Activated CD8-positive, alpha-beta memory T cell treated with anti-CD3 and anti-CD28 coated beads for 36 hours (primary cell): ENCODE measurements around the gene TTC24. TPM values are rescaled to one million over a fixed set of nuclear protein-coding genes. Genes with fewer than 3 reads are reported as not detected.
"Not testable (repeated sequence)": the region's sequence is repeated elsewhere in the genome, so short reads cannot be mapped to it uniquely, and the experiment has no call there.

Experiments
- CTCF ChIA-PET: fragments of 350-600 bp; sonication (Branson Sonifier 250); formaldehyde crosslinking; loops from one replicate; lab custom pipeline; 2021; ENCODE audit warnings: antibody characterized with exemption; lab: Charles Lee
- POLR2A ChIA-PET: fragments of 350-600 bp; sonication (Branson Sonifier 250); formaldehyde crosslinking; loops from one replicate; lab custom pipeline; 2021; ENCODE audit warnings: antibody characterized with exemption; lab: Charles Lee
- total RNA-seq, 2 experiments: library from RNA; stranded (reverse); gene quantifications; one replicate each; pipeline ENCODE4 v1.2.3, GENCODE V29; 2021

TTC24 gene
- total RNA-seq, 2 experiments from 2014 or later, result 9.3 to 10.7 TPM

DNA sequence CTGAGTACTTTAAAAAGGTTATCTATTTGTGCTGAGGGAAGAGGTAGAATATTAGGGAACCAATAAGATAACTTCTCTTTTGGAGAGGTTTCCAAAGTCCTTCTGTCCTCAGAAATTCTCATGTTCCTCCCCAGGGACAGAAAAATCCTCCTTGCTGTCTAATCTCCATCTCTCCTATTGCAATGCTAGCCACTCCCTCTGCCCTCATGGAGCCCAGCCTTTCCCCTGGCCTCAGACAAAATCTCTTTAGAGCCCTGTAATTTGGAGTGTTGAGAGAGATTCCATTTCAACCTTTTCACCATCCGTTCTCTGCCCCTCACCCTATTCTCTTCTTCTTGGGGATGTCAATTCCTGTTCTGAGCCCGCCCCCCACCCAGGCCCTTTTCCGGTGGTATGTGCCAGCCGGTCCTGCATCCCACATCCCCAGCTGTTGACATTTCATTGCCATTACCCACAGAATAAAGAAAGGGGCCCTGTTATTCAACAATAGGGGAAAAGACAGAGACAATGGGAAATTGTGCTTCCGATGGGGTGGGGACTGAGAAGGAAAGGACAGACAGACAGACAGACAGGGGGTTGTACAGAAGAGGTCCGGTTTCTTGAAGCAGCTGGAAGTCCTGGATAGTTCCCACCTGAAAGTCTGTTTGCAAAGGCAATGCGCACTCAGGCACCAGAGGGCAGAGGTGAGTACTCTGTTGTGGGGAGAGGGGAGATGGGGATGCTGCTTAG lies 39.5 kb downstream of the TTC24 start, which contains the start of gene HAPLN2:
Gene HAPLN2 (plus strand): TSS at position 563 of the 729 bp plus-strand sequence. CDS start 4,076 bp downstream, outside the sequence.
- ChIA-PET POLR2A (no interaction called here), CTCF (interaction anchor here (1.6 to 1.9 kb wide), 2 partner anchors 38 to 70 kb away, joined by 5 to 7 read pairs; no protein-coding TSS in a partner anchor)

- CTCF ChIA-PET, result interaction anchor here (0.7 to 1.9 kb wide), 5 partner anchors 8 to 87 kb away, joined by 3 to 7 read pairs (median 4); partner anchors contain the start of gene CRABP2
- POLR2A ChIA-PET, result no interaction called here
These were observed 40.0 kb downstream of the TTC24 start for GRCh38 chr1:156619582-156619955.

DNA sequence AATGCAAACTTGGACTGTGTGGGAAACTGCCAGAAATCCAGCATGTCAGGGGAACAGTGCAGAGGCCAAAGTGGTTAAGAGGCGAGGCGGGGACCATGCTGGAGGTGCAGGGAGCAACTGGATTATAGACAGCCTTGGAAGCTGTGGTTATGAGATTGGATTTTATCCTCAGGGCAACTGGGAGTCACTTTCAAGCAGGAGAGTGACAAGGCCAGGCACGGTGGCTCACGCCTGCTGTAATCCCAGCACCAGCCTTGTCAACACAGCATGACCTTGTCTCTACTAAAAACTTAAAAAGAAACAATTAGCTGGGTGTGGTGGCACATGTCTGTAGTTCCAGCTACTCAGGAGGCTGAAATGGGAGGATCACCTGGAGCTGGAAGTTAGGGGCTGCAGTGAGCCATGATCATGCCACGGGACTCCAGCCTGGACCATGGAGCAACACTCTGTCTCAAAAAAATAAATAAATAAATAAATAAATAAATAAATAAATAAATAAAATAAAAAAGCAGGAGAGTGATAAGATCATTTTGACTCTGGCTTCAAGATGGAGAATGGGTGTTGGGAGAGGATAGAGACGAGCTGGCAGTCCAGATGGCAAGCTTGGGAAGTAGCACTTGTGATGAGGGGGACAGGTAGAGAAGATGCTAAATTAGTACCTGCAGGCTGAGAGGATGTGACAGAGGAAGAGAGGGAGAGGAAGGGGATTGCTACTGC lies 43.2 kb downstream of the TTC24 start:
- ChIA-PET POLR2A (no interaction called here), CTCF (interaction anchor here (0.5 to 9.3 kb wide), 6 partner anchors 20 to 237 kb away, joined by 3 to 119 read pairs (median 10); partner anchors contain the start of genes GPATCH4 and NTRK1)

DNA sequence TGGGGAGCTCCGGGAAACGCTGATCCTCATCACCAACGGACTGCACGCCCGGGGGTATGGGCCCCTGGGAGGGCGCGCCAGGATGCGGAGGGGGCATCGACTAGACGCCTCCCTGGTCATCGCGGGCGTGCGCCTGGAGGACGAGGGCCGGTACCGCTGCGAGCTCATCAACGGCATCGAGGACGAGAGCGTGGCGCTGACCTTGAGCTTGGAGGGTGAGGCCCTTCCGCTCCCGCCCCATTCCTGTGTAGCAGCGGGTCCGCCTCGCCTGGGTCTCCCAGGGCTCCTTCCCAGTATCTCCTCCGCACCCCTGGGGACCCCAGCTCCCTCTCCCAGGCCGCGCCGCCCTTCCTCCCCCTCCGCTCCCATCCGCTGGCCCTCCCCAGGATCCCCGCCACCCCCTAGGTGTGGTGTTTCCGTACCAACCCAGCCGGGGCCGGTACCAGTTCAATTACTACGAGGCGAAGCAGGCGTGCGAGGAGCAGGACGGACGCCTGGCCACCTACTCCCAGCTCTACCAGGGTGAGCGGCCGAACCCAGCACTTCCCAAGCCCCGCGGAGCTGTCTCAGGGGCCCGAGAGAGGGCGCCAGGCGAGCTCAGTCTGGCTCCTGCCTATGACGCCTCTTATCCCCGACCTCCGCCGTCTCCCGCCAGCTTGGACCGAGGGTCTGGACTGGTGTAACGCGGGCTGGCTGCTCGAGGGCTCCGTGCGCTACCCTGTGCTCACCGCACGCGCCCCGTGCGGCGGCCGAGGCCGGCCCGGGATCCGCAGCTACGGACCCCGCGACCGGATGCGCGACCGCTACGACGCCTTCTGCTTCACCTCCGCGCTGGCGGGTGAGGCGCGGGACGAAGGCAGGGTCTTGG lies 44.7 kb downstream of the TTC24 start:
- ChIA-PET CTCF (interaction anchor here (0.6 to 9.3 kb wide), 23 partner anchors 9 to 236 kb away, joined by 3 to 119 read pairs (median 6); partner anchors contain the start of genes BCAN, CRABP2, GPATCH4 and MRPL24), POLR2A (interaction anchor here (0.7 to 1.5 kb wide), 2 partner anchors 25 to 37 kb away, joined by 3 read pairs; no protein-coding TSS in a partner anchor)

GRCh38 chr1:156624814-156625435 lies 45.4 kb downstream of the TTC24 start:
- CTCF ChIA-PET, result interaction anchor here (0.5 to 9.3 kb wide), 24 partner anchors 10 to 1799 kb away, joined by 3 to 119 read pairs (median 6); partner anchors contain the start of genes BCAN, CRABP2, GPATCH4 and MRPL24
- POLR2A ChIA-PET, result interaction anchor here (1.5 kb wide), 1 partner anchor 36 kb away, joined by 3 read pairs; no protein-coding TSS in a partner anchor

- ChIA-PET CTCF (interaction anchor here (0.5 to 9.3 kb wide), 12 partner anchors 12 to 1799 kb away, joined by 3 to 119 read pairs (median 8); partner anchors contain the start of genes BCAN and CRABP2), POLR2A (interaction anchor here (1.5 kb wide), 1 partner anchor 36 kb away, joined by 3 read pairs; no protein-coding TSS in a partner anchor)
These were observed 46.0 kb downstream of the TTC24 start for GRCh38 chr1:156625436-156626078.

DNA sequence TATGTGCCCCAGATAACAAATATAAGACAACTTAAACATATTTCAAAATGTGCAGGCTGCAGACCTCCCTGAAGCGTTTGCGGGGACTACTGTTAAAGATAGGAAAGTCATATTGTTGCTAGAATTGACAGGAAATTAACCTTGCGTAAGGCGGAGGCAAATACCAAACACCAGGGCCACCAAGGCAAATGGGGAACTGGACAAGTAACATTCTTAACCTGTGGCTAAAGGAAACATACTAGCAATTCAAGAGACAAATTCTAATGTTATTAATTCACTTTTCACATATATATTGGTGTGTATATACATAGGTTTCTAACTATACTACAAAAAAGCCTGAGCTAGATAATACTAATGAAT lies 46.5 kb downstream of the TTC24 start:
- CTCF ChIA-PET, result interaction anchor here (0.6 to 9.3 kb wide), 15 partner anchors 13 to 263 kb away, joined by 3 to 119 read pairs (median 10); partner anchors contain the start of genes BCAN and CRABP2
- POLR2A ChIA-PET, result no interaction called here

GRCh38 chr1:156627313-156627880 lies 47.9 kb downstream of the TTC24 start:
- CTCF ChIA-PET, result interaction anchor here (0.6 to 9.3 kb wide), 25 partner anchors 8 to 242 kb away, joined by 3 to 119 read pairs (median 6); partner anchors contain the start of genes BCAN, CRABP2, HDGF and NTRK1
- POLR2A ChIA-PET, result no interaction called here

DNA sequence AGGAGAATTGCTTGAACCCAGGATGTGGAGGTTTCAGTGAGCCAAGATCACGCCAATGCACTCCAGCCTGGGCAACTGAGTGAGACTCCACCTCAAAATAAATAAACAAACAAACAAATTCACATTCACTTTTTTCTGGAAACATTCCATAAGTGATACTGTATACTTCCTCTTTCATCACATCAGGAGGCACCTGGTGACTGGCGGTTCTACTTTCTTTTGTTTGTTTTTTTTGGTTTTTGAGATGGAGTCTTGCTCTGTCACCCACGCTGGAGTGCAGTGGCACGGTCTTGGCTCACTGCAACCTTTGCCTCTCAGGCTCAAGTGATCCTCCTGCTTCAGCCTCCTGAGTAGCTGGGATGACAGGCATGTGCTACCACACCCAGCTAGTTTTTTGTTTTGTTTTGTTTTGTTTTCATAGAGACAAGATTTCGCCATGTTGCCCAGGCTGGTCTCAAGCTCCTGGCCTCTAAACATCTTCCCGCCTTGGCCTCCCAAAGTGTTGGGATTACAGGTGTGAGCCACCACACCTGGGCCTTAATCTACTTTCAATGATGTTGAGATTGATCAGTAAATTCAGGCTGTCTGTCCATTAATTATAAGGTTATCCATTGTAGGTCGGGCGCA lies 50.4 kb downstream of the TTC24 start:
- ChIA-PET CTCF (interaction anchor here (1.5 to 9.3 kb wide), 2 partner anchors 11 to 29 kb away, joined by 3 to 119 read pairs; no protein-coding TSS in a partner anchor), POLR2A (no interaction called here)

GRCh38 chr1:156631152-156631551 lies 51.6 kb downstream of the TTC24 start:
- CTCF ChIA-PET, result interaction anchor here (1.0 to 1.5 kb wide), 2 partner anchors 9 to 19 kb away, joined by 3 read pairs; no protein-coding TSS in a partner anchor
- POLR2A ChIA-PET, result not testable (repeated sequence)

DNA sequence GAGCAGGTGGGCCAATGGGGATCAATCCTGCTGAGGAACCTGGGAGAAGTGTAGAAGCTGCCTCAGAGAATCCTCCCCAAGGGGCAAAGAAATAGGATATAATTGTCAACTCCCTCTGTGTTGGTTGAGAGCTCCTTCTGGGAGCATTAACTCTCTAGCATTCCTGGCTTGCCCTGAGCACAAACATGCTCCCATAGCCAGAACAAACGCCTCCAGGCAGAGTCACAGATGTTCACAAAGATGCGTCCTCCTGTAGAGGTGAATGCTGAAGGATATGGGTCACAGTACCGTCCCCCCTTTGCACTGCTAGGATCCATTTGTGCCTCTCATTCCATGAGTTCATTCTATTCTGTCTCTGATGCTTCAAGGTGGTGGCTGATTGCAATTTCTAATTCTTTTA lies 52.8 kb downstream of the TTC24 start:
- CTCF ChIA-PET, result no interaction called here
- POLR2A ChIA-PET, result no interaction called here

Other genes with a start within 250 kb of the TTC24 start
- 100 to 1,000 TPM; 500 to 528 TPM for gene CCT3, start 241.4 kb upstream of the TTC24 start, total RNA-seq
- under 1 TPM in 1 of 2 experiments, not detected in 1; 0.36 TPM for gene TSACC, start 241.2 kb upstream of the TTC24 start, total RNA-seq
- gene RHBG, start 210.5 kb upstream of the TTC24 start, total RNA-seq, result not detected
- gene MEF2D, start 78.9 kb upstream of the TTC24 start, total RNA-seq, result 10 to 100 TPM; 30.8 to 31.8 TPM
- gene IQGAP3, start 7.2 kb upstream of the TTC24 start, total RNA-seq, result 1 to 10 TPM; 8.6 to 9.3 TPM
- gene NAXE, start 12.1 kb downstream of the TTC24 start, total RNA-seq, result 10 to 100 TPM; 66.3 to 73.9 TPM
- gene GPATCH4, start 21.8 kb downstream of the TTC24 start, total RNA-seq, result 100 to 1,000 TPM; 109 to 113 TPM
- not detected for gene HAPLN2, start 39.7 kb downstream of the TTC24 start, total RNA-seq
- gene BCAN, start 62.4 kb downstream of the TTC24 start, total RNA-seq, result not detected
- gene NES, start 97.7 kb downstream of the TTC24 start, total RNA-seq, result not detected
- under 1 TPM; 0.78 to 0.89 TPM for gene CRABP2, start 125.9 kb downstream of the TTC24 start, total RNA-seq
- 10 to 100 TPM; 29.0 to 33.3 TPM for gene METTL25B, start 148.7 kb downstream of the TTC24 start, total RNA-seq
- gene ISG20L2, start 149.0 kb downstream of the TTC24 start, total RNA-seq, result 10 to 100 TPM; 69.9 to 78.5 TPM
- 100 to 1,000 TPM; 115 to 122 TPM for gene MRPL24, start 161.4 kb downstream of the TTC24 start, total RNA-seq
- gene HDGF, start 172.0 kb downstream of the TTC24 start, total RNA-seq, result 100 to 1,000 TPM; 303 to 315 TPM
- 10 to 100 TPM; 90.3 to 99.2 TPM for gene PRCC, start 187.8 kb downstream of the TTC24 start, total RNA-seq
- gene SH2D2A, start 237.1 kb downstream of the TTC24 start, total RNA-seq, result 100 to 1,000 TPM; 233 to 237 TPM